Choroid plexus epithelial cell (primary cell): Measurements from ENCODE around the gene PCDHA6.
"Not testable (repeated sequence)": the region's sequence is repeated elsewhere in the genome, so short reads cannot be mapped to it uniquely, and the experiment has no call there.

Experiments
- DNase-seq: peaks from one replicate; pipeline ENCODE4 v3.0.0-alpha.2; 2010; ENCODE audit warnings: low read depth
- H3K4me3 ChIP-seq: 2 replicates; pipeline ENCODE4 v1.5.1; 2011; ENCODE audit warnings: low read depth, mild to moderate bottlenecking, control low read depth, low read length, moderate library complexity
- CTCF ChIP-seq: conservative IDR thresholded peaks from 2 replicates; pipeline ENCODE4 v1.5.1; 2011; ENCODE audit warnings: low read depth, mild to moderate bottlenecking, control low read depth, inconsistent platforms, low read length, moderate library complexity

Gene PCDHA6

GRCh38 chr5:140862441-140863295 lies 34.9 kb downstream of the PCDHA6 start:
- TF ChIP-seq CTCF: no peak
- no peak for DNase-seq
- no peak overlapping the region for H3K4me3 ChIP-seq

- TF ChIP-seq CTCF: no peak
- DNase-seq: no peak
- no peak within 1 kb of the TSS for H3K4me3 ChIP-seq
Observed at GRCh38 chr5:140868721-140869554, 41.2 kb downstream of the PCDHA6 start, which contains the start of gene PCDHA11. PCDHA11 (plus strand) TSS chr5:140868957; CDS start chr5:140869104, 147 bp downstream.

- TF ChIP-seq CTCF: no peak
- H3K4me3 ChIP-seq: no peak overlapping the region
- DNase-seq: no peak
Observed at GRCh38 chr5:140869555-140869886, 41.8 kb downstream of the PCDHA6 start.

GRCh38 chr5:140870221-140871201 lies 42.8 kb downstream of the PCDHA6 start:
- no peak overlapping the region for H3K4me3 ChIP-seq
- DNase-seq: no peak
- no peak for TF ChIP-seq CTCF

GRCh38 chr5:140875085-140876065 lies 47.6 kb downstream of the PCDHA6 start, which contains the start of gene PCDHA12:
PCDHA12 (plus strand) TSS chr5:140875308; CDS start chr5:140875473, 165 bp downstream.
- no peak within 1 kb of the TSS for H3K4me3 ChIP-seq
- DNase-seq: no peak
- TF ChIP-seq CTCF: no peak

GRCh38 chr5:140876541-140877261 lies 48.9 kb downstream of the PCDHA6 start:
- DNase-seq: not testable (repeated sequence)

More at GRCh38 chr5:140876541-140877261, 48.9 kb downstream of the PCDHA6 start:
- not testable (repeated sequence) for H3K4me3 ChIP-seq
